Measurements from ENCODE around the gene RNF169. TPM values are rescaled to one million over a fixed set of nuclear protein-coding genes. Genes with fewer than 3 reads are reported as not detected.

RNF169 gene
- total RNA-seq, 1 donor from 2014 or later = 24.0 TPM

GRCh38 chr11:74742070-74742469 is 6.6 kb upstream of the RNF169 start:
- Mint-ChIP-seq H3K27me3 (peaks cover 9% of the 10 kb centered on the region), H3K36me3 (ENCODE audit: insufficient read depth) (no peaks in the 10 kb centered on the region), H3K9me3 (ENCODE audit: low read depth) (no peaks in the 10 kb centered on the region), H3K4me1 (ENCODE audit: low read depth) (peaks cover 2% of the 10 kb centered on the region), H3K4me3 (ENCODE audit: low read depth) (no peak overlapping the region), H3K27ac (no peak overlapping the region)
- no peak for DNase-seq (ENCODE audit: low spot score, unreplicated experiment)
- no peak for TF ChIP-seq CTCF (IDR thresholded peaks at IDR 0.05; ENCODE audit: unreplicated experiment)

- no peaks in the 10 kb centered on the region for H3K36me3 Mint-ChIP-seq (ENCODE audit: insufficient read depth)
- TF ChIP-seq CTCF (IDR thresholded peaks at IDR 0.05; ENCODE audit: unreplicated experiment) = no peak
- no peak for DNase-seq (ENCODE audit: low spot score, unreplicated experiment)
- H3K27me3 Mint-ChIP-seq = peaks cover 3% of the 10 kb centered on the region
- no peak overlapping the region for H3K27ac Mint-ChIP-seq
- peaks cover 10% of the 10 kb centered on the region for H3K4me1 Mint-ChIP-seq (ENCODE audit: low read depth)
- no peaks in the 10 kb centered on the region for H3K9me3 Mint-ChIP-seq (ENCODE audit: low read depth)
- H3K4me3 Mint-ChIP-seq (ENCODE audit: low read depth) = no peak overlapping the region
These were observed 5.0 kb upstream of the RNF169 start for GRCh38 chr11:74743640-74744039.

- H3K27me3 Mint-ChIP-seq = peaks cover 3% of the 10 kb centered on the region
- H3K36me3 Mint-ChIP-seq (ENCODE audit: insufficient read depth) = no peaks in the 10 kb centered on the region
- H3K27ac Mint-ChIP-seq = no peak overlapping the region
- H3K4me1 Mint-ChIP-seq (ENCODE audit: low read depth) = peaks cover 10% of the 10 kb centered on the region
- H3K4me3 Mint-ChIP-seq (ENCODE audit: low read depth) = no peak overlapping the region
- no peaks in the 10 kb centered on the region for H3K9me3 Mint-ChIP-seq (ENCODE audit: low read depth)
- TF ChIP-seq CTCF (IDR thresholded peaks at IDR 0.05; ENCODE audit: unreplicated experiment) = no peak
- DNase-seq (ENCODE audit: low spot score, unreplicated experiment) = no peak
These were observed 4.4 kb upstream of the RNF169 start for GRCh38 chr11:74744277-74744676.

- H3K27me3 Mint-ChIP-seq = peaks cover 3% of the 10 kb centered on the region
- H3K36me3 Mint-ChIP-seq (ENCODE audit: insufficient read depth) = peaks cover 3% of the 10 kb centered on the region
- peaks cover 19% of the 10 kb centered on the region for H3K4me1 Mint-ChIP-seq (ENCODE audit: low read depth)
- H3K27ac Mint-ChIP-seq = no peak overlapping the region
- H3K4me3 Mint-ChIP-seq (ENCODE audit: low read depth) = no peak overlapping the region
- TF ChIP-seq CTCF (IDR thresholded peaks at IDR 0.05; ENCODE audit: unreplicated experiment) = no peak
- H3K9me3 Mint-ChIP-seq (ENCODE audit: low read depth) = no peaks in the 10 kb centered on the region
- DNase-seq (ENCODE audit: low spot score, unreplicated experiment) = no peak
These were observed 1.8 kb upstream of the RNF169 start for GRCh38 chr11:74746868-74747267.

- no peaks in the 10 kb centered on the region for H3K27me3 Mint-ChIP-seq
- H3K27ac Mint-ChIP-seq = peak overlapping the region; percentile 92
- peak; percentile 41 for DNase-seq (ENCODE audit: low spot score, unreplicated experiment)
- peak overlapping the region; percentile 96 for H3K4me3 Mint-ChIP-seq (ENCODE audit: low read depth)
- H3K4me1 Mint-ChIP-seq (ENCODE audit: low read depth) = peaks cover 19% of the 10 kb centered on the region
- no peaks in the 10 kb centered on the region for H3K9me3 Mint-ChIP-seq (ENCODE audit: low read depth)
- no peak for TF ChIP-seq CTCF (IDR thresholded peaks at IDR 0.05; ENCODE audit: unreplicated experiment)
- peaks cover 4% of the 10 kb centered on the region for H3K36me3 Mint-ChIP-seq (ENCODE audit: insufficient read depth)
These were observed 697 bp downstream of the RNF169 start for GRCh38 chr11:74749127-74749964.
